IPS-18c (cell line): ENCODE results near the gene OR6C70.
"Not testable (repeated sequence)": the region's sequence is repeated elsewhere in the genome, so short reads cannot be mapped to it uniquely, and the experiment has no call there.

Source experiments
- H3K4me3 ChIP-seq: 2 replicates; pipeline ENCODE4 v1.7.0; 2013; ENCODE audit warnings: low read depth, mild to moderate bottlenecking, low read length, moderate library complexity; ENCODE audit not compliant: insufficient read depth
- H3K9me3 ChIP-seq: one replicate; pipeline ENCODE4 v1.6.1; 2013; ENCODE audit warnings: mild to moderate bottlenecking, low read length, moderate library complexity; ENCODE audit not compliant: control insufficient read depth, insufficient read depth

OR6C70 gene

DNA sequence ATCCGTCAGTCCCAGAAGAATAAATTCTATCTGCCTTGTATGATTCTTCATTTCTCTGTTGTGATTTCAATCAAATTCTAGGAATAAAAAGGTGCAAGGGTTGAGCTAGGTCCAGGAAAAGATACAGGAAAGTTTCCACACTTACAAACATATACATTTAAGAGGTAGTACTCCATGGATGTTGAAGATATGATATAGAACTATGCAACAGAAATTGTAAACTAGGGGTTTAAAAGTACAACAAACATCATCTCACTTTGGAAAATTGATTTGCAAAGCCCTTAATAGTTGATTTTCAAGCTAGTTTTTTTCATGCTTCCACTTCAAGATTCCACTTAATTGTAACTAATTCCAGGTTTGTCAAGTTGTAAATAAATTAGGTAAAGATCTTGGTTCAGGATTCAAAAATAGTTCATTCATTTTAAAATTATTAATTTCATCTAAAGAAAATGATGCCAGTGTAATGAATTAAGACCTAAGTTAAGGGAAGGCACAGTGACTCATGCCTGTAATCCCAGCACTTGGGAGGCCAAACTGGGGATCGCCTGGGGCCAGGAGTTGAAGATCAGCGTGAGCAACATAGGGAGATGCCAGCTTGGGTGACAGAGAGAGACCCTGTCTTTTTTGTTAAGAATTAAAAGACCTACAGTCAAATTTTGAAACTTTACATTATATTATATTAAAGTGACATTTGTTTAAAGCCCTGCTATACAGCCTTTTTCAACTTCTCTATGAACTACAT, at the start of gene OR6C70:
Gene OR6C70 (minus strand): TSS at position 51 of the 742 bp plus-strand sequence. CDS start 0 bp downstream, at position 51.
- H3K9me3 ChIP-seq: no peaks in the 10 kb centered on the region
- no peak within 1 kb of the TSS for H3K4me3 ChIP-seq

DNA sequence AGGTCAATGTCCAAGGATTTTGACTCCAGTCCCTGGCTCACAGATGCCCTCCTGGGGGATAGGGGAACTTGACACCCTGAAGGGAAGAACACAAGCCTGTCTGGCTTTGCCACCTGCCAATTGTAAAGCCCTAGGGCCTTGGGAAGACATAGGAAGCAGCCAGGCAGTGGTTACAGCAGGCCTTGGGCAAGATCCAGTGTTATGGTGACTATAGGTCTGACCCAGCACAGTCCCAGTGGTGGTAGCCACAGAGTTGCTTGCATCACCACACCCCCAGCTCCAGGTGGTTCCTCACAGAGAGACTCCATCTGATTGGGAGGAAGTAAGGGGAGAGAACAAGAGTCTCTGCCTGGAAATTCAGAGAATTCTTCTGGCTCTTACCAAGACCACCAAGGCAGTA, 46.5 kb upstream of the OR6C70 start:
- Histone ChIP-seq H3K4me3 (no peak overlapping the region), H3K9me3 (peaks cover 2% of the 10 kb centered on the region)

DNA sequence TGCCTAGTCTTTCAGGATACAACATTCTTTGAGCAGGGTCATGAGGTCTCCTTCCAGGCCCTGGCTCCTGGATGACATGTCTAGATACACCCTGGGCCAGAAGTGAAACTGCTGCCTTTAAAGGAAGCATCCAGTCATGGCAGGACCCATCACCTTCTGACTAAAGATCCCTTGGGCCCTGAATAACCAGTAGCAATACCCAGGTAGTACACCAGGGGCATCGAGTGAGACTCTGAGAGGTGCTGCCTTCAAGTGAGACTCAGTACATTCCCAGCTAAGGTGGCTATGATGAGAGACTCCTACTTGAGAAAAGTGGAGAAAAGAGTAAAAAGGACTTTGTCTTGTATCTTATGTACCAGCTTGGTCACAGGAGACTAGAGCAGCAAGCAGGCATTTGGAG, 45.8 kb upstream of the OR6C70 start:
- H3K4me3 ChIP-seq: no peak overlapping the region
- H3K9me3 ChIP-seq: peaks cover 2% of the 10 kb centered on the region

DNA sequence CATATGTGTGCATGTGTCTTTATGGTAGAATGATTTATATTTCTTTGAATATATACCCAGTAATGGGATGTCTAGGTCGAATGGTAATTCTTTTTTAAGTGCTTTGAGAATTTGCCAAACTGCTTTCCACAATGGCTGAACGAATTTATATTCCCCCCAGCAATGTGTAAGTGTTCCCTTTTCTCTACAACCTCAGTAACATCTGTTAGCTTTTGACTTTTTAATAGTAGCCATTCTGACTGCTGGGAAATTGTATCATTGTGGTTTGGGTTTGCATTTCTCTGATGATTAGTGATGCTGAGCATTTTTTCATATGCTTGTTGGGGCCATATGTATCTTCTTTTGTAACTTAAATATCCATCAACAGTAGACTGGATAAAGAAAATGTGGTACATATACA, 31.7 kb upstream of the OR6C70 start:
- H3K4me3 ChIP-seq: no peak overlapping the region
- no peaks in the 10 kb centered on the region for H3K9me3 ChIP-seq

DNA sequence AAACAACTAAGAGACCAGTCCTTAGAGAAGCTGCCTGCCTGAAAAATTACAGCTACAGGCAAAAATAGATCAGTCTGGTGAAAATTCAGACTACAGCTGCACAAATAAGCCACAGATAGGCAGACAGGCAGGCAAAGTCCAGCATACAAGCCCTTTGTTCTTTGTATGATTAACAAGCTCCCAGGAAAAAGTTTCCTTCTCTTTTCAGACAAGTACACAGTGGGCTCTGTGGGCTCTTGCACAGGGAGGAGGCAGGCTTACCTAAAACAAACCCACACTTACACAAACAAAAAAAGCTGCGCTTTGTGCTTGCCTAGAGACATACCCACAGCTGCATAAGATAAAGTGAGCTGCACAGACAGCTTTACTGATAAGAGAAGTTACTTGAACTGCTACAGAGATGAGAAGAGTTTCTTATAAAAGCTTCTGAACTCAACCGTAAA, 29.9 kb upstream of the OR6C70 start:
- H3K4me3 ChIP-seq: no peak overlapping the region
- H3K9me3 ChIP-seq: no peaks in the 10 kb centered on the region

DNA sequence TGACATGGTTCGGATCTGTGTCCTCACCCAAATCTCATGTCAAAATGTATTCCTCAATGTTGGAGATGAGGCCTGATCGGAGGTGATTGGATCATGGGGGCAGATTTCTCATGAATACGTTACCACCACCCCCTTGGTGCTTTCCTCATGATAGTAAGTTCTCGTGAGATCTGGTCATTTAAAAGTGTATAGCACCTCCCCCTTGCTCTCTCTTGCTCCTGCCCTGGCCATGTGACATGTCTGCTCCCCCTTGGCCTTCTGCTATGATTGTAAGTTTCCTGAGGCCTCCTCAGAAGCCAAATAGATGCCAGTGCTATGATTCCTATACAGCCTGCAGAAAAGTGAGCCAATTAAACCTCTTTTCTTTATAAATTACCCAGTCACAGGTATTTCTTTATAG, 29.3 kb upstream of the OR6C70 start:
- no peak overlapping the region for H3K4me3 ChIP-seq

DNA sequence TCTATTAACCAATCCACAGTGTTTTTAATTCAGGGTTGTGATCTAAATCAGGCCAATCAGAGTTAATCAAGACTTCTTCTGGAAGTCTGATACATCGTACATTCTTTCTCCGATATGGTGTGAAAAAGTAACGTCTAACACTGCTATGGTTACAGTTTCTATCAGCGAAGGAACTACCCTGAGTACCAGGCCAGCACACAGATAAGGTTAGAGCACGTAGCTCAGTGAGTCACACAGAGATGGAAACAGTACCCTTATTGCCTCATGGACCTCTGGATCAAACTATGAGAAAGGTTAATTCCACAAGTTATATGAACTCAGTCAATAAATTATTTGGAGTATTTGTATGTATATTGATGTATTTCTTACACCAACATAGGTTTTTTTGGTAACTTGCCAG, 25.6 kb upstream of the OR6C70 start:
- Histone ChIP-seq H3K4me3 (no peak overlapping the region), H3K9me3 (no peaks in the 10 kb centered on the region)

More for the DNA sequence above, 29.3 kb upstream of the OR6C70 start:
- H3K9me3 ChIP-seq: no peaks in the 10 kb centered on the region

DNA sequence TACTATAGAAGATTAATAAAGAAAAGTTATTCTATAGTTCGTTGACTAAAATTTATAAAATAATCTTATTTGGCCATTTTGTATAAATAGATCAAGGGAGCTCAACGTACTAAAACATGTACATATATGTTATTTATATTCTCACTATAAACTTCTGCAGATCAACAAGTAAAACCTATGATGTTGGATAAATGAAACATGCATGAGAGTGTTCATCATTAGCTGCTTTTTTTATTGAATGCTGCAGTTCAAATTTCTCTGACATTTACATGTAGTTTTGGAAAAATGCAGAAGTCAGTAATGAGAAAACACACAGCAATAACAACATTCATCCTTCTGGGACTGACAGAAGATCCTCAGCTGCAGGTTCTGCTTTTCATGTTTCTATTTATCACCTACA, 22.1 kb upstream of the OR6C70 start, which contains the start of gene OR6C68:
Gene OR6C68 (plus strand): TSS at position 301 of the 400 bp plus-strand sequence. CDS start 0 bp downstream, at position 301.
- H3K4me3 ChIP-seq: no peak within 1 kb of the TSS
- no peaks in the 10 kb centered on the region for H3K9me3 ChIP-seq

DNA sequence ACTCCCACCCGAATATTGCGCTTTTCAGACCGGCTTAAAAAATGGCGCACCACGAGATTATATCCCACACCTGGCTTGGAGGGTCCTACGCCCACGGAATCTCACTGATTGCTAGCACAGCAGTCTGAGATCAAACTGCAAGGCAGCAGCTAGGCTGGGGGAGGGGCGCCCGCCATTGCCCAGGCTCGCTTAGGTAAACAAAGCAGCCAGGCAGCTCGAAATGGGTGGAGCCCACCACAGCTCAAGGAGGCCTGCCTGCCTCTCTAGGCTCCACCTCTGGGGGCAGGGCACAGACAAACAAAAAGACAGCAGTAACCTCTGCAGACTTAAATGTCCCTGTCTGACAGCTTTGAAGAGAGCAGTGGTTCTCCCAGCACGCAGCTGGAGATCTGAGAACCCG, 14.3 kb upstream of the OR6C70 start:
- H3K9me3 ChIP-seq, H3K4me3 ChIP-seq: not testable (repeated sequence)

DNA sequence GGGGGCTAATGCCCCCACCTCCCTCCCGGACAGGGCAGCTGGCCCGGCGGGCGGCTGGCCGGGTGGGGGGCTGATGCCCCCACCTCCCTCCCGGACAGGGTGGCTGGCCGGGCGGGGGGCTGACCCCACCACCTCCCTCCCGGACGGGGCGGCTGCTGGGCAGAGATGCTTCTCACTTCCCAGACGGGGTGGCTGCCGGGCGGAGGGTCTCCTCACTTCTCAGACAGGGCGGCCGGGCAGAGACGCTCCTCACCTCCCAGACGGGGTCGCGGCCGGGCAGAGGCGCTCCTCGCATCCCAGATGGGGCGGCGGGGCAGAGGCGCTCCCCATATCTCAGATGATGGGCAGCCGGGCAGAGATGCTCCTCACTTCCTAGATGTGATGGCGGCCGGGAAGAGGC, 9.2 kb upstream of the OR6C70 start:
- not testable (repeated sequence) for H3K4me3 ChIP-seq, H3K9me3 ChIP-seq

DNA sequence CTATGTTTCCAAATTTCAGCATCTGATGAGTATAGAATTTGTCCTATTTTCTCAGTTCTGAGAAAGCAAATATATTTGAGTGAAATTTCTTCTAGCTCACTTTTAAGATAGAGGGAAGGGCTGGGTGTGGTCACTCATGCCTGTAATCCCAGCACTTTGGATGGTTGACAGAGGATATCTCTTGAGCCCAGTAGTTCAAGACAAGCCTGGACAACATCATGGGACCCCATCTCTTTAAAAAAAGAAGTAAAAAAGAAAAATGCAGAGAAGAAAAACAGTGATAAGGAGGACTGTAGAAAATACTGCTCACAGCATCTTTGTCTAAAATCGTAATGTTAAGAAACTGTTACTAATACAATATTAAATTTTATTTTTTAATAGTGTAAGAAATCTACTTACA, 2.3 kb upstream of the OR6C70 start:
- H3K4me3 ChIP-seq: no peak overlapping the region
- H3K9me3 ChIP-seq: no peaks in the 10 kb centered on the region

DNA sequence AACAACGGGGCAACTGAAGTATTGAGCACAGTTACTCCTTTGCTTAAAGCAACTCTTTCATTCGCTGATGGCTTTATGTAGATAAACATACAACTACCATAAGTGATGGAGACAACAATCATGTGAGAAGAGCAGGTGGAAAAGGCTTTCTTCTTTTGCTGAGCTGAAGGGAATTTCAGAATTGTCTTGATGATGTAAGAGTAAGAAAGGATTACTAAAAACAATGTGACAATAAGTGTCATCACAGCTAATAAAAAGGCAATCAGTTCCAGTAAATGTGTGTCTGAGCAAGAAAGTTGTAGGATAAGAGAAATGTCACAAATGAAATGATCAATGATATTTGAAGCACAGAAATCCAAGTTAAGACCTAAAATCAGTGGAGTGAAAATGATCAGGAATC, 647 bp downstream of the OR6C70 start:
- H3K4me3 ChIP-seq: no peak overlapping the region
- no peaks in the 10 kb centered on the region for H3K9me3 ChIP-seq

DNA sequence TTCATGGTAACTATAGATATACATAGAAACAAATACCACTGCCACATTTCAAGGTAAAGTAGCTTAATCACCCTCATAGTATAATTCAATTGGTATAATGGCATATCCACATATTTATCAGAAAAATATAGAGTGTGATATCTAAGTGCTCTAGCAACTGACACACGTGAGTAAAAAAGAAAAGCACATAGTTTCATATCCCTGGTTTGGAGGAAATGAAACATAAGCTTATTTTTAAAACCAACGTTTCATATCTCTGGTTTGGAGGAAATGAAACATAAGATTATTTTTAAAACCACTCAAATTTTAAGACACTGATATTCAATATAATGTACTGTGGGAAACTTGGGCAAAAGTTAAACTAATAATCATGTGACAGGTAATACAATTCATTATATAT, 2.1 kb downstream of the OR6C70 start:
- Histone ChIP-seq H3K4me3 (no peak overlapping the region), H3K9me3 (no peaks in the 10 kb centered on the region)

DNA sequence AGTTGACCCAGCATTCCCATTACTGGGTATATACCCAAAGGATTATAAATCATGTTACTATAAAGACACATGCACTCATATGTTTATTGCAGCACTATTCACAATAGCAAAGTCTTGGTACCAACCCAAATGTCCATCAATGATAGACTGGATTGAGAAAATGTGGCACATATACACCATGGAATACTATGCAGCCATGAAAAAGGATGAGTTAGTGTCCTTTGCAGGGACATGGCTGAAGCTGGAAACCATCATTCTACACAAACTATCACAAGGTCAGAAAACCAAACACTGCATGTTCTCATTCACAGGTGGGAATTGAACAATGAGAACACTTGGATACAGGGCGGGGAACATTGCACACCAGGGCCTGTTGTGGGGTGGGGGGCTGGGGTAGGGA, 5.0 kb downstream of the OR6C70 start:
- H3K9me3 ChIP-seq, H3K4me3 ChIP-seq: not testable (repeated sequence)

DNA sequence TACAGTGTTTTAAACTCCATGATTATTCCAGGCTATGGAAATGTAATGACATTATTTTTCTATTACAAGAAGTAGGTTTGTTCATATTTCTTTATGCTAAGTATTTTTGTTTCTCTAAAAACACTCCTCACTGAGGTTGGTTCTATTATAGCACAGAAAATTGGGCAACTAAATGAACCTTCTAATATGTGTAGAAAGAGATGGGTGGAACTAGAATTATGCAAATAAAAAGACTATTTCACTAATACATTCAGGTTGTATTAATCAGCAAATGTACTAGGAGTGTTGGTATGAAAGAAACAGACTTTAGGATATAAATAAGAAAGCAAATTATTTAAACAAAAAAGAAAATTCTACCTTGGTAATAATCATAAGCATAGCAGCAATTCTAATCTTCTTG, 21.1 kb downstream of the OR6C70 start:
- Histone ChIP-seq H3K9me3 (no peaks in the 10 kb centered on the region), H3K4me3 (no peak overlapping the region)

DNA sequence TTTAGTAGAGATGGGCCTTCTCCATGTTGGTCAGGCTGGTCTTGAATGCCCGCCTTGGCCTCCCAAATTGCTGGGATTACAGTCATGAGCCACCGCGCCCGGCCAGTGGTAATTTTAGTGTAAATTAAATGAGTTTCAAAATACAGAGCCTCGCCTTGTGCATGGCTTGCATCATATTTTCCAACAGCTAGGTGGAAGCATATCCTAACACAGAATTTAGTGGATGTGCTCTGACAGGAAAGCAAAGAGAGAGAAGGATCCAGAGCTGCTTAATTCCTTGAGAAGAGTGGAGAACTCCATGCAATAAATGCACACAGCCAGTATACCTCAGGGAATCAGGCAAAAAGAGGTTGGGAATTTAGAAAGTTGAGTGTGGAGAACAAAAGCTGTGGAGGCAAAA, 23.6 kb downstream of the OR6C70 start:
- Histone ChIP-seq H3K4me3 (no peak overlapping the region), H3K9me3 (no peaks in the 10 kb centered on the region)

DNA sequence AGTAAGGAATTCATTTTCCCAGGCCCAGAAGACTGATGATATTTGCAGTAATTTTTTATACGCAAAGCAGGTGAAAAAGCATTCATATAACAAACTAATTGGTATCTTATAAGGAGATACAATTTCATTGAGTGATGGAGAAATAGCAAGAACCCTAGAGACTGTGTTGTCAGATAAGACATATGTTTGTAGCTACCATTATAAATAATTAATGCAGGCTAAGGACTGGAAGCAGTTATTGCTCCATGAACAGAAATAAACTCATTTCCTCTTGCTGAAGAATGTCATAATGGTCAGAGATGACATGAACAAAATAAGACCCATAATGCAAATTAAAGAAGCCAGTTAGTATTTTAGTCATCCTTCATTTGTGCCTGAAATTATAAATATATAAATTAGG, 24.6 kb downstream of the OR6C70 start:
- H3K4me3 ChIP-seq: no peak overlapping the region
- H3K9me3 ChIP-seq: no peaks in the 10 kb centered on the region

DNA sequence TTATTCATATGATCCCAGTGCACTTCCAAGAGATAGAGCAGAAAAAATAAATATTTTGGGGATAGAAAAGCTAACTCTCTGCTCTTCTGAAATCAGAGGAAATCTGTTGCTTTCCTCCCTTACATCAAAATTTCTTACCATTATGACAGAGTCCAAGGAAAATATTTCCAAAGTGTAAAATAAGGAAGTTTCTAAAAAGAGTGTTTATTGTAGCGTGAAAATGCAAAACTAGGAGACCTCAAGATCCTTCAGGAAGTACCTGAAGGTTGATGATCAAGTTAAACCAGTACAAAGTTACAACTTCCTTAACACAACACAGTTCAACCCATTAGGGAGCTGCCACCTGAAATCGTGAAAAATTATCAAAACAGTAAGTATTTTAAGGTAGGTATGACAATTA, 26.2 kb downstream of the OR6C70 start, which contains the start of gene OR6C2:
Gene OR6C2 (plus strand): TSS at position 301 of the 400 bp plus-strand sequence. CDS start 8,138 bp downstream, outside the sequence.
- Histone ChIP-seq H3K4me3 (no peak within 1 kb of the TSS), H3K9me3 (no peaks in the 10 kb centered on the region)

DNA sequence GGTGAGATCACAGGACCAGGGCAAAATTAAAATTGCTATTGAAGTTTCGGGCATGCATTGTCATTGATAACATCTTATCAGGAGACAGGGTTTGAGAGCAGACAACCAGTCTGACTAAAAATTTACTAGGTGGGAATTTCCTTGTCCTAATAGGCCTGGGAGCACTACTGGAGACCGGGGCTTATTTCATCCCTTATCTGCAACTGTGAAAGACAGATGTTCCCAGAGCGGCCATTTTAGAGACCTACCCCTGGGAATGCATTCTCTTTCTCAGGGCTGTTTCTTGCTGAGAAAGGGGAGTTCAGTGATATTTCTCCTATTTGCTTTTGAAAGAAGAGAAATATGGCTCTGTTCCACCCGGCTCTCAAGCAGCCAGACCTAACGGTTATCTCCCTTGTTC, 28.7 kb downstream of the OR6C70 start:
- H3K9me3 ChIP-seq, H3K4me3 ChIP-seq: not testable (repeated sequence)
